Naive thymus-derived CD4-positive, alpha-beta T cell (primary cell): ENCODE measurements around the gene GPC6. TPM values are rescaled to one million over a fixed set of nuclear protein-coding genes. Genes with fewer than 3 reads are reported as not detected.
"Not testable (repeated sequence)": the region's sequence is repeated elsewhere in the genome, so short reads cannot be mapped to it uniquely, and the experiment has no call there.

Experiments used
- ATAC-seq: fragments of 150-1000 bp; cut with Tn5 transposase; 2 replicates; pipeline ENCODE4 v1.10.0; 2021; ENCODE audit warnings: mild to moderate bottlenecking, moderate library complexity
- CTCF ChIA-PET: fragments of 350-600 bp; sonication (Branson Sonifier 250); formaldehyde crosslinking; loops from one replicate; lab custom pipeline; 2021; ENCODE audit warnings: antibody characterized with exemption; lab: Charles Lee
- POLR2A ChIA-PET: fragments of 350-600 bp; sonication (Branson Sonifier 250); formaldehyde crosslinking; loops from one replicate; lab custom pipeline; 2021; ENCODE audit warnings: antibody characterized with exemption, inconsistent platforms; lab: Charles Lee
- DNase-seq, 9 donors: peaks; one replicate each; pipeline versions ENCODE4 v3.0.0 to v3.0.0-alpha.2; 2020 to 2022; ENCODE audit warnings: mixed read lengths in 1 of 9
- H3K27ac ChIP-seq: one replicate; pipeline ENCODE4 v1.7.0; 2013; ENCODE audit warnings: mild to moderate bottlenecking, low read depth, low read length, moderate library complexity
- H3K27me3 ChIP-seq, 2 donors: one replicate each; pipeline ENCODE4 v1.7.0; 2013; ENCODE audit warnings: low read length in 2 of 2, mild to moderate bottlenecking in 2 of 2, moderate library complexity in 2 of 2; ENCODE audit not compliant: control insufficient read depth in 2 of 2, insufficient read depth in 2 of 2
- H3K36me3 ChIP-seq, 3 experiments: 1 replicate in 2 of 3; 2 replicates in 1 of 3; pipeline ENCODE4 v1.7.0; 2013; ENCODE audit warnings: low read length in 3 of 3, mild to moderate bottlenecking in 3 of 3, moderate library complexity in 1 of 3; ENCODE audit not compliant: insufficient read depth in 3 of 3, control insufficient read depth in 2 of 3
- H3K4me1 ChIP-seq, 2 donors: one replicate each; pipeline ENCODE4 v1.7.0; 2013; ENCODE audit warnings: low read length in 2 of 2, mild to moderate bottlenecking in 2 of 2, moderate library complexity in 1 of 2; ENCODE audit not compliant: control insufficient read depth in 2 of 2, insufficient read depth in 2 of 2
- H3K4me3 ChIP-seq: 2 replicates; pipeline ENCODE4 v1.7.0; 2013; ENCODE audit warnings: mild to moderate bottlenecking, low read length
- H3K9me3 ChIP-seq, 3 experiments: 1 replicate in 2 of 3; 2 replicates in 1 of 3; pipeline ENCODE4 v1.7.0; 2013; ENCODE audit warnings: low read length in 3 of 3; ENCODE audit not compliant: control insufficient read depth in 2 of 3
- H3K27ac Mint-ChIP-seq, 9 donors: one replicate each; pipeline ENCODE4 v1.8.0; 2020 to 2022; ENCODE audit warnings: mixed read lengths in 9 of 9, mild to moderate bottlenecking in 8 of 9, moderate library complexity in 5 of 9, inconsistent platforms in 2 of 9
- H3K27me3 Mint-ChIP-seq, 5 donors: one replicate each; pipeline ENCODE4 v1.8.0; 2021 to 2022; ENCODE audit warnings: mixed read lengths in 5 of 5, mild to moderate bottlenecking in 1 of 5
- H3K36me3 Mint-ChIP-seq, 5 donors: one replicate each; pipeline ENCODE4 v1.8.0; 2020 to 2022; ENCODE audit warnings: mixed read lengths in 5 of 5, mild to moderate bottlenecking in 3 of 5, inconsistent platforms in 1 of 5
- H3K4me1 Mint-ChIP-seq, 7 donors: one replicate each; pipeline ENCODE4 v1.8.0; 2020 to 2022; ENCODE audit warnings: mixed read lengths in 7 of 7, mild to moderate bottlenecking in 3 of 7, inconsistent platforms in 1 of 7
- H3K4me3 Mint-ChIP-seq, 10 donors: one replicate each; pipeline ENCODE4 v1.8.0; 2020 to 2022; ENCODE audit warnings: mild to moderate bottlenecking in 10 of 10, mixed read lengths in 10 of 10, moderate library complexity in 6 of 10, inconsistent platforms in 2 of 10
- H3K9me3 Mint-ChIP-seq, 11 donors: one replicate each; pipeline ENCODE4 v1.8.0; 2020 to 2022; ENCODE audit warnings: mixed read lengths in 11 of 11, mild to moderate bottlenecking in 4 of 11, inconsistent platforms in 1 of 11, moderate library complexity in 1 of 11
- intact Hi-C, 2 donors: fragments of 100-400 bp; cut with micrococcal nuclease; formaldehyde crosslinking; loops; one replicate each; pipeline ENCODE4 v1.15.1; 2023
- polyA plus RNA-seq, 2 donors: library from polyadenylated mRNA; unstranded; fragments of 300-500 nt; fragmentation: Illumina TruSeq; gene quantifications; one replicate each; pipeline ENCODE4 v1.2.3, GENCODE V29; 2021
- total RNA-seq, 6 experiments: library from RNA in 5 of 6; stranded (reverse) in 5 of 6; gene quantifications; 1 replicate in 5 of 6; 2 replicates in 1 of 6; pipeline ENCODE4 v1.2.3 and lab custom pipeline; 2021 to 2026

GPC6 gene
- total and polyA plus RNA-seq, 7 experiments from 2014 or later = not detected

GRCh38 chr13:93199856-93200255 lies 26.8 kb upstream of the GPC6 start:
- no peaks in the 10 kb centered on the region for H3K9me3 ChIP-seq
- ChIA-PET POLR2A (no interaction called here), CTCF (no interaction called here)
- Mint-ChIP-seq H3K4me1 (no peaks in the 10 kb centered on the region), H3K36me3 (no peaks in the 10 kb centered on the region), H3K9me3 (peaks cover 0 to 14% (median 6%) of the 10 kb centered on the region in 11 donors), H3K4me3 (no peak overlapping the region), H3K27ac (no peak overlapping the region), H3K27me3 (peaks cover 0 to 4% (median 0%) of the 10 kb centered on the region in 5 donors)
- no peak for ATAC-seq
- H3K36me3 ChIP-seq = no peaks in the 10 kb centered on the region
- H3K4me1 ChIP-seq = no peaks in the 10 kb centered on the region
- no peak for DNase-seq
- H3K27me3 ChIP-seq = no peaks in the 10 kb centered on the region
- intact Hi-C loops = no loop called here
- H3K4me3 ChIP-seq = no peak overlapping the region
- H3K27ac ChIP-seq = no peak overlapping the region

DNA sequence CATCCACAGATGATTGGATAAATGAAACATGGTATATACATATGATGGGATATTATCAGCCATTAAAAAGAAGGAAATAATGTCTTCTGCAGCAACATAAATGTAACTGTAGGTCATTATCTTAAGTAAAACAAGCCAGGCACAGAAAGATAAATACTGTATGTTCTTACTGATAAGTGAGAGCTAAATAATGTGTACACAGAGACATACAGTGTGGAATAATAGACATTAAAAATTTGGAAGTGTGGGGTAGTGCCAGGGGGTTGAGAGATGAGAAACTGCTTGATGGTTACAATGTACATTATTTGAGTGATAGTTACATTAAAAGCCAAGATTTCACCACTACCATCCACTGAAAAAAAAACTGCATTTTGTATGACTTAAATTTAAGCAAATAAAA lies 26.0 kb upstream of the GPC6 start:
- H3K36me3 Mint-ChIP-seq = no peaks in the 10 kb centered on the region
- H3K4me3 Mint-ChIP-seq = no peak overlapping the region
- ATAC-seq (no peak), DNase-seq (no peak)
- H3K9me3 Mint-ChIP-seq = peaks cover 0 to 7% (median 4%) of the 10 kb centered on the region in 11 donors
- POLR2A ChIA-PET = no interaction called here
- Histone ChIP-seq H3K27ac (no peak overlapping the region), H3K27me3 (no peaks in the 10 kb centered on the region), H3K36me3 (no peaks in the 10 kb centered on the region), H3K4me1 (no peaks in the 10 kb centered on the region), H3K4me3 (no peak overlapping the region), H3K9me3 (no peaks in the 10 kb centered on the region)
- no peaks in the 10 kb centered on the region for H3K4me1 Mint-ChIP-seq
- CTCF ChIA-PET = no interaction called here
- H3K27me3 Mint-ChIP-seq = peaks cover 0 to 4% (median 0%) of the 10 kb centered on the region in 5 donors
- H3K27ac Mint-ChIP-seq = no peak overlapping the region
- intact Hi-C loops = no loop called here

DNA sequence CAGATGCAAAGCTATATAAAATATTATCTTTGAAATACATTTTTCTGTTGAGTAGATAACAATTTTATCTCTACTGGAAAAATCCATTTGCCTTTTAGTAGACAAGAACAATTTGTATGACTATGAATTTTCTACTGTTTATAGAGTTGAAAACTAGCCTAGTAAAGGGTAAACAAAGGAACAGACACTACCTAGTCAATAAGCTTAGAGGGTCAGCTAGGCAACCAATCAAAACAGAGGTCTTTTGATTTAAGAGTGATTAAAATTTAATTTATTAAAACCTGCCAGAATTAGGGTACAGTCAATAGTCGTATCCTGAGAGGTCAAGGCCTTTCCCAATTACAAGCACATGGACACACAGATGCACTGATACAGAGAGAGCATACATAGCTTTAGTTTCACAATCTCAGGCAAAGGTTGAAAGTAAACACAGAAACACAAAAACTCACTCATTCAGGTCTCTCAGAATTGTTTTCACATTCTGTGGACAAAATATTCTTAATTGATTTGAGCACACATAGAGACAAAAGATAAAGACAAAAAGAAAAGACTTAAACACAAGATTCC lies 24.5 kb upstream of the GPC6 start:
- Mint-ChIP-seq H3K4me3 (no peak overlapping the region), H3K27ac (no peak overlapping the region), H3K9me3 (peaks cover 0 to 6% (median 4%) of the 10 kb centered on the region in 11 donors), H3K4me1 (no peaks in the 10 kb centered on the region), H3K36me3 (no peaks in the 10 kb centered on the region), H3K27me3 (peaks cover 0 to 4% (median 0%) of the 10 kb centered on the region in 5 donors)
- no peaks in the 10 kb centered on the region for H3K27me3 ChIP-seq
- H3K9me3 ChIP-seq = no peaks in the 10 kb centered on the region
- DNase-seq = no peak
- ChIA-PET CTCF (interaction anchor here (1.1 kb wide), 1 partner anchor 14 kb away, joined by 3 read pairs; no protein-coding TSS in a partner anchor), POLR2A (no interaction called here)
- no peak for ATAC-seq
- H3K27ac ChIP-seq = no peak overlapping the region
- intact Hi-C loops = no loop called here
- no peak overlapping the region for H3K4me3 ChIP-seq
- H3K36me3 ChIP-seq = no peaks in the 10 kb centered on the region
- no peaks in the 10 kb centered on the region for H3K4me1 ChIP-seq

DNA sequence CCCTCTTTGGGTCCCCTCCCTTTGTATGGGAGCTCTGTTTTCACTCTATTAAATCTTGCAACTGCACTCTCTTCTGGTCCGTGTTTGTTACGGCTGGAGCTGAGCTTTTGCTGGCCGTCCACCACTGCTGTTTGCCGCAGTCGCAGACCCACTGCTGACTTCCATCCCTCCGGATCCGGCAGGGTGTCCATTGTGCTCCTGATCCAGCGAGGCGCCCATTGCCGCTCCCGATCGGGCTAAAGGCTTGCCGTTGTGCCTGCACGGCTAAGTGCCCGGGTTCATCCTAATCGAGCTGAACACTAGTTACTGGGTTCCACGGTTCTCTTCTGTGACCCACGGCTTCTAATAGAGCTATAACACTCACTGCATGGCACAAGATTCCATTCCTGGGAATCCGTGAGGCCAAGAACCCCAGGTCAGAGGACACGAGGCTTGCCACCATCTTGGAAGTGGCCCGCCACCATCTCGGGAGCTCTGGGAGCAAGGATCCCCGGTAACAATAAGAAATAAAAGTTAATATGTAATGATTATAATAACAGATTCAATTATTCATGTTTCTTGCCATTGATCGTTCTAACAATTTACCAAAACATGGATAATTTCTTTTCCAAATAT lies 19.7 kb upstream of the GPC6 start:
- H3K4me3 Mint-ChIP-seq, H3K27me3 ChIP-seq, POLR2A ChIA-PET, H3K9me3 ChIP-seq, H3K36me3 ChIP-seq, H3K4me1 ChIP-seq, intact Hi-C loops, DNase-seq, H3K4me1 Mint-ChIP-seq, H3K27me3 Mint-ChIP-seq, H3K27ac Mint-ChIP-seq, H3K9me3 Mint-ChIP-seq, H3K36me3 Mint-ChIP-seq, ATAC-seq, H3K27ac ChIP-seq, H3K4me3 ChIP-seq: not testable (repeated sequence)
- CTCF ChIA-PET = interaction anchor here (0.5 kb wide), 1 partner anchor 152 kb away, joined by 4 read pairs; no protein-coding TSS in a partner anchor

DNA sequence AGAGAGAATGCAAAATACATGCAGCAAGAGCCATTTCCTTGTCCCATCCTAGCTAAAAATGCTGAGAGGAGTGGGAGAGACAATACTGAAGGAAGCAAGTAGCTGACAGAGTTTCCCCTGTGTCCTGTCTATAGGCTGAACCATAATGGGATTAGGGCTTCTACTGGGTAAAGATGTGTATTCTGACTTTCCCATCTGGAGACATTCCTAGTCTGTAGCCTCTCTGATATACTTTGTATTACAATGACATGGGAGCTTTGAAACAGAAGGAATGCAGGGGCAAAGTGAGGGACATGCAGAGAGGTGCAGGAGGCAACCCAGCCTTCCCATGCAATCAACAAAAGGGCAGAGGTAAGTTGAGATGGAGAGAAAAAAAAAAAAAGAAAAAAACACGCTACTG lies 10.5 kb upstream of the GPC6 start:
- no peaks in the 10 kb centered on the region for H3K36me3 Mint-ChIP-seq
- Histone ChIP-seq H3K4me3 (no peak overlapping the region), H3K27me3 (no peaks in the 10 kb centered on the region), H3K9me3 (no peaks in the 10 kb centered on the region), H3K4me1 (no peaks in the 10 kb centered on the region), H3K27ac (no peak overlapping the region), H3K36me3 (no peaks in the 10 kb centered on the region)
- ChIA-PET POLR2A (no interaction called here), CTCF (interaction anchor here (0.7 kb wide), 1 partner anchor 13 kb away, joined by 3 read pairs; no protein-coding TSS in a partner anchor)
- no peaks in the 10 kb centered on the region for H3K27me3 Mint-ChIP-seq
- intact Hi-C loops = no loop called here
- DNase-seq (no peak), ATAC-seq (no peak)
- no peaks in the 10 kb centered on the region for H3K4me1 Mint-ChIP-seq
- H3K4me3 Mint-ChIP-seq = no peak overlapping the region
- no peak overlapping the region for H3K27ac Mint-ChIP-seq
- H3K9me3 Mint-ChIP-seq = peaks cover 0 to 4% (median 0%) of the 10 kb centered on the region in 11 donors

GRCh38 chr13:93217721-93218261 lies 8.8 kb upstream of the GPC6 start:
- H3K27ac Mint-ChIP-seq = no peak overlapping the region
- no peaks in the 10 kb centered on the region for H3K4me1 Mint-ChIP-seq
- no peak overlapping the region for H3K4me3 ChIP-seq
- no peaks in the 10 kb centered on the region for H3K36me3 Mint-ChIP-seq
- H3K27me3 Mint-ChIP-seq = peaks cover 0 to 6% (median 0%) of the 10 kb centered on the region in 5 donors
- no peaks in the 10 kb centered on the region for H3K36me3 ChIP-seq
- peaks cover 0 to 4% (median 0%) of the 10 kb centered on the region in 11 donors for H3K9me3 Mint-ChIP-seq
- H3K27me3 ChIP-seq = no peaks in the 10 kb centered on the region
- ATAC-seq = no peak
- POLR2A ChIA-PET = no interaction called here
- H3K27ac ChIP-seq = no peak overlapping the region
- intact Hi-C loops = no loop called here
- no peak for DNase-seq
- no peak overlapping the region for H3K4me3 Mint-ChIP-seq
- CTCF ChIA-PET = no interaction called here
- no peaks in the 10 kb centered on the region for H3K9me3 ChIP-seq
- no peaks in the 10 kb centered on the region for H3K4me1 ChIP-seq

DNA sequence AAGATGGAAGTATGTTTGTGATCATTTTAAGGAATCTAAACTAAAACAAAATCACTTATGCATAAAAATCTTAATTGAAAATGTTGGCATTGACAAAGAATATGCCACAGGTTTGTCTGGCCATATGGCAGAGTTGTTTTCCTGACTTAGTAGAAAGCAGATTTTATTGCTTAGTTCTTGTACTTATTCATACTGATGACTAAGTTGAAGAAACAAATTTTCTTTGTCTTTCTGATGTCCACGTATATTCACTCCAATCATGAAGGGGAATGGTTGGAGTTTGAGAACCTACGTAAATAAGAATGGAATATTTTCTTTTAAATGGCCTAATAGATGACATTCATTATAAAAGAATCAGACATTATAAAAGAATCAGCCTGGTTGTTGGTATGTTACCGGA lies 8.0 kb upstream of the GPC6 start:
- Histone ChIP-seq H3K27ac (no peak overlapping the region), H3K9me3 (no peaks in the 10 kb centered on the region), H3K36me3 (no peaks in the 10 kb centered on the region), H3K4me3 (no peak overlapping the region), H3K4me1 (no peaks in the 10 kb centered on the region), H3K27me3 (no peaks in the 10 kb centered on the region)
- ChIA-PET POLR2A (no interaction called here), CTCF (no interaction called here)
- Mint-ChIP-seq H3K36me3 (no peaks in the 10 kb centered on the region), H3K4me1 (no peaks in the 10 kb centered on the region), H3K9me3 (peaks cover 0 to 4% (median 0%) of the 10 kb centered on the region in 11 donors), H3K4me3 (no peak overlapping the region), H3K27ac (no peak overlapping the region), H3K27me3 (peaks cover 0 to 6% (median 0%) of the 10 kb centered on the region in 5 donors)
- intact Hi-C loops = no loop called here
- ATAC-seq = no peak
- DNase-seq = no peak
